Right renal pelvis (tissue), 4 donors: ENCODE results near the gene KLHL18. TPM values are rescaled to one million over a fixed set of nuclear protein-coding genes. Genes with fewer than 3 reads are reported as not detected.
"Not testable (repeated sequence)": the region's sequence is repeated elsewhere in the genome, so short reads cannot be mapped to it uniquely, and the experiment has no call there.

Experiments used
- DNase-seq, 4 donors: peaks; one replicate each; pipeline ENCODE4 v3.0.0-alpha.2; 2013; ENCODE audit warnings: low read depth in 4 of 4, low spot score in 3 of 4, missing footprints in 1 of 4
- polyA plus RNA-seq, 4 donors: library from polyadenylated mRNA; unstranded; fragments of 120-200 nt; gene quantifications; one replicate each; pipeline ENCODE4 v1.2.1, GENCODE V29; 2013; ENCODE audit not compliant: insufficient read length in 4 of 4

KLHL18 gene
- polyA plus RNA-seq, 4 donors: 12.4 to 14.5 (median 13.4) TPM

- DNase-seq: not testable (repeated sequence)
Observed at GRCh38 chr3:47309231-47309630, 26.5 kb downstream of the KLHL18 start.

GRCh38 chr3:47310391-47310790 lies 27.6 kb downstream of the KLHL18 start:
- no peak for DNase-seq

GRCh38 chr3:47313341-47314055 lies 30.8 kb downstream of the KLHL18 start:
- no peak for DNase-seq

GRCh38 chr3:47314056-47314764 lies 31.5 kb downstream of the KLHL18 start:
- DNase-seq: no peak

GRCh38 chr3:47315069-47315647 lies 32.4 kb downstream of the KLHL18 start:
- no peak for DNase-seq

- not testable (repeated sequence) for DNase-seq
Observed at GRCh38 chr3:47316151-47316550, 33.4 kb downstream of the KLHL18 start.

GRCh38 chr3:47318916-47319315 lies 36.2 kb downstream of the KLHL18 start:
- no peak for DNase-seq

GRCh38 chr3:47319956-47320355 lies 37.2 kb downstream of the KLHL18 start:
- DNase-seq: no peak

GRCh38 chr3:47323431-47324277 lies 40.9 kb downstream of the KLHL18 start:
- DNase-seq: no peak

GRCh38 chr3:47324278-47324865 lies 41.6 kb downstream of the KLHL18 start:
- peak; percentile 59 to 74 (median 64) for DNase-seq

GRCh38 chr3:47333907-47334306 lies 51.2 kb downstream of the KLHL18 start:
- no peak for DNase-seq

- no peak for DNase-seq
Observed at GRCh38 chr3:47337656-47338055, 54.9 kb downstream of the KLHL18 start.

GRCh38 chr3:47339951-47340350 lies 57.2 kb downstream of the KLHL18 start:
- no peak for DNase-seq

- no peak for DNase-seq
Observed at GRCh38 chr3:47340866-47341265, 58.1 kb downstream of the KLHL18 start.

GRCh38 chr3:47342151-47342550 lies 59.4 kb downstream of the KLHL18 start:
- no peak for DNase-seq

GRCh38 chr3:47342812-47343211 lies 60.1 kb downstream of the KLHL18 start:
- no peak for DNase-seq

- DNase-seq: no peak
Observed at GRCh38 chr3:47343471-47343971, 60.8 kb downstream of the KLHL18 start.

- DNase-seq: no peak
Observed at GRCh38 chr3:47344971-47345370, 62.2 kb downstream of the KLHL18 start.

GRCh38 chr3:47347217-47347801 lies 64.6 kb downstream of the KLHL18 start:
- no peak for DNase-seq
